GM18907 (cell line): Measurements from ENCODE around the gene HTR7.

ENCODE experiments used
- ATAC-seq: cut with Tn5 transposase; IDR thresholded peaks from one replicate; pipeline ENCODE4 v1.9.1; 2021; ENCODE audit warnings: mild to moderate bottlenecking, moderate library complexity; ENCODE audit not compliant: unreplicated experiment

HTR7 gene

DNA sequence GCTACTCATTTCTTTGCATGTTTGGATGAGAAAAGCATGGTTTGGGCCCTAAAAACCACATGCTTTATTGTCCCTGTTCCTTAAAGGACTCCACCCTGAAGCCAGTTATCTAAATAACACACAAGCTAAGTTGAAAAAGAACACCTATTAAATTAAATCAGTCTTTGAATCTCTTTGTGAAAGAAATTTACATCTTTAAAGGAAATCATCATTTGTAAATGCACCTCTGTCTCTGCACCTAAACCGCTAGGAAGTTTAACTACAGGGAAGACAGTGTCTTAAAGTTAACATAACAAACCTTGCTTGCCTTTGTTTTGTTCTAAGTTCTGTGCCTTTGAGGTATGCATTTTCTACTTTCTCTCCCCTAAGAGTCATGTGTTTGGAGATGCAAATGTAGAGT, 52.6 kb downstream of the HTR7 start:
- no peak for ATAC-seq

DNA sequence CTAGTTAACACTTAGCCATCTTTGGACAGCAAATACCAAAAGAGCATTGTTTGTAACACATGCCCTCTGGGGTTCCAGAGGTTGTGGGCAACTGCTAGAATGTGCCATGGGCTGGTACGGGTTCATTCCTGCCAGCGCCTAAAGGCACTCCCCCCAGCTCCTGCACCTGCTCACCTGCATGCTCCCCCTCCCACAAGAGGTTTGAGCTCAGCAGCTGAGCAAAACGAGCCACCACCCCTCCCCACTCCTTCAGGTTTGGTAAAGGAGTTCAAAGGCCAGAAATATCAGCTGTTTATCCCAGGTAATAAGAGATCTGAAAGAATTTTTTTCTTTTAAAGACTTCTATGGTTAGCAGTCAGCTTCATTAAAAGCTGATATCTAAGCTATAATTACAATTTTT, 53.5 kb downstream of the HTR7 start:
- ATAC-seq: no peak

DNA sequence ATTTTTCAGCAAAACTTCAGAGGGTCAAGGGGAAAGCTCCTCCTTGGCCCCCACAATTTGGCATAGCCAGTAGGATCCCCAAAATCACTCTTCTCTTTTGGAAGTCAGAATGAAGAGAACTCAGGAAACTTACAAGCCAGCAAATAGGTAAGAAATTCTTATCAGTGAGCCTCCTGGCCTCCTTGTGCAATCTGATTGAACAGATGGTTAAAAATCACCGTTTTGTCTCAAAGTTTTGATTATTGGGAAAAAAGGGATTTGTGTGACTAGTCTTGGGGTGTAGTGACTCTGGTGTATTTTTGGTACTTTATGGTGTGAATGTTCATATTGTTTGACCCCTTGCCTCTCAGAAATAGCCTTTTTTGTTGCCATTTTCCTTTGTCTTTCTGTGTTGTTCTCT, 56.2 kb downstream of the HTR7 start:
- ATAC-seq: no peak

DNA sequence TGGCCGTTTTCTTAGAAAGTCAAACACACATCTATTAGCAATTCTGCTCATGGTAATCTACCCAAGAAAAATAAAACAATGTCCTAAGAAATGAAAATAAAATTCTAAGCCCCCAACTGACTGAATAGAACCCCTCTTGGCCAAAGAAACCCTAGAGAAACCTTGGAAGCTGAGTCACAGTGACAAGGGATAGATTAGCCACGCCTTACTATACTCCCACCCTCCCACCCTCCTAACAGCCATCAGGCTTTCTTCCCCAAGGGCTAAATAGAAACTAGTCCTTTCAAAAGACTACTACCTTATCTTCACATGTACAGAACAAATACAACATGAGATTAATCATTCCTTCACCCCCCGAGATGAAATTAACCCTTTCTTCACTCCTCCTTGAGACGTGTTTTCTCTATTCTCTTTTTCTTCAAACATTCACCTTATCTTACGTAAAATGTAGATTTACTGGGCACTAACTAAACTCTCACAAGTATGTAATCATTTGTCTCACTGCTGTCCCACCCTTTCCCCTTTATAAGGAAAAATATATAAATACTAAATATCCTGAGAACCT, 57.5 kb downstream of the HTR7 start:
- no peak for ATAC-seq

DNA sequence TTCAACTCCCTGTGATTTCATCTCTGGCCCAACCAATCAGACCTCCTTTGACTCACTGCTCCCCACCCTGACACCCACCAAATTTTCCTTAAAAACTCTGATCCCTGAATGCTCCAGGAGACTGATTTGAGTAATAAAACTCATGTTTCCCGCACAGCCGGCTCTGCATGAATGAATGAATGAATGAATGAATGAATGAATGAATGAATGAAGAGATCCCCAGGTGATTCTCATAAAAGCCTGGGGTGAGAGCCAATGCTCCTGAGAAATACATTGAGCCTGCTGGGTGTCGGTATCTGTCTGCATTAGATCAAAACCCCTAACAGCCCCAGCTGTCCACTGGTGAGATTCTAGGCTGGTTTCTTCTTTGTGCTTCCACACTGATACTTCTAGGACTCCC, 58.7 kb downstream of the HTR7 start:
- ATAC-seq: no peak

- no peak for ATAC-seq
Measured at GRCh38 chr10:90798482-90798881, 59.4 kb downstream of the HTR7 start.

GRCh38 chr10:90790422-90790821, 67.4 kb downstream of the HTR7 start:
- no peak for ATAC-seq

- peak; percentile 78 for ATAC-seq
Measured at GRCh38 chr10:90788968-90789367, 68.9 kb downstream of the HTR7 start.

DNA sequence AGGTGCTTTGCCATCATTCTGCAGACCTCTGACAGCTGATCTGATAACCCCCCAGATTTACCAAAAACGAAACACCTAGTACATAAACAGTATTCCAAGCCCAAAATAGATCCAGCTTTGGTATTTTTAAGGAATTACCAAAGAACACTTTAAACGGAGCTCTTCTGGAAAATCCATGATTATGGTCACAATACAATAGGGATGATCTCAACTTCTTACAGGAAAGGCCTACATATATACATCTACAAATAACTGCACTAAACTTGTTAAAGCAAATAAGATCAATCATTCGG, 69.7 kb downstream of the HTR7 start:
- no peak for ATAC-seq

DNA sequence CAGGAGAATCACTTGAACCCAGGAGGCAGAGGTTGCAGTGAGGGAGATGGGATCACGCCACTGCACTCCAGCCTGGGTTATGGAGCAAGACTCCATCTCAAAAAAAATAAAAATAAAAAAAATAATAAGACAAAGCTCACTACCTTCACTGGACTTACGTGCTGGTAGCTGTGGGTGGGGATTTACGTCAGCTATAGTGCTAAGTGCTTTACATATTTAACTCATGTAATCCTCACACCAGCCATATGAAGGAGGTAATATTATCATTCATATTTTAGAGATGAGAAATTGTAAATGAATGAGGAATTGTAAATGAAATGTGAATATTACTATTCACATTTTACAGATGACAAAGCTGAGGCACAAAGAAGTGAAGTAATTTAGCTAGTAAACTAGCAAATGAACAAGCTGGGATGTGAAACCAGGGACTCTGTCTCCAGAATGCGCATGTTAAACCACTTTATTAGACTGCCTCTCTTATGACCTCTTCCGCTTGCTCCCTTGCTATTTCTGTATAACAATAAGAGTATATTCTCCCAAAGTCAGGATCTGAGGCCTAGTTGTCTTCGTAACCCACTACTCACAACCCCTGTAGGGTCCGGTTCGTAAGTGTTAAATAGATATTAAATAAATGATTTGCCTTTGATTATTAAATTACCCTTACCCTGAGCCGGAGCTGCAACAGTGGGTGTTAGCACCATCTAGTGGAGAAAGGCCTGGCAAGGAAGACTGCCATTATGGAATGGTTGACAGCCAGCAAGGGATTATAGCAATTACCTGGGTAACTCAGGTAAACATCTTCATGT, 70.2 kb downstream of the HTR7 start:
- no peak for ATAC-seq

DNA sequence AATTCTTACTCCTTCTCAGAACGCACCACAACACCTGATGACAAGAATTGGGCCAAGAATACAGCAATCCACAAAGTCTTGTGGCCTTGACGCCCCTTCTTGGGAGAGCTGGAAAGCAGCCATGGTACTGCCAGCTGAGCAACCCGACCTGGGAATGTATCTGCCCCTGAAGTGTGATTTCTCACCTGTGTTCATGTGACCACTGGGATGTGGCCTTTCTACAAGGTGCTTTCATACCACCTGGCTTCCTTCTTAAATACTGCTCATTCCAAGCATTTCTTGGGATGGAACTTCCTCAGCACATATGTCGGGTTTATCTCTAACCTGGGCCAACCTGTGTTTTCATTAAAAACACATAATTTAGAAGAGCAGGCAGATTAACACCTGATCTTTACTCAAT, 72.1 kb downstream of the HTR7 start:
- ATAC-seq: no peak

- no peak for ATAC-seq
Measured at GRCh38 chr10:90784771-90785170, 73.1 kb downstream of the HTR7 start.

DNA sequence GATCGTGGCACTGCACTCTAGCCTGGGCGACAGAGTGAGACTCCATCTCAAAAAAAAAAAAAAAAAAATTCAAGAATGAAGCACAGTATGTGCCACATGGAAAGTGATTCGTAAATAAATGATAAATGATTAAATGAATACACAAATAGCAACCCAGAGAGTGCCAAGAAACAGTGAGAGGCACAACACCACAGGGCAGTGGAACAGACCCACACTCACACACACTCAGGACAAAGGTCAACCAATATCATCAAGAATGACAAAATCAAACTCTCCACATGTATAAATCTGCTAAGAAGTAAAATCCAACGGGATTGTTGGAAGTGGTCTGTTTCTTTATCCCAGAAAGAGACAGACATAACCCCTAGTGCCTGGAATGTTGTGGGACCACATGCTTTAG, 77.4 kb downstream of the HTR7 start:
- no peak for ATAC-seq

DNA sequence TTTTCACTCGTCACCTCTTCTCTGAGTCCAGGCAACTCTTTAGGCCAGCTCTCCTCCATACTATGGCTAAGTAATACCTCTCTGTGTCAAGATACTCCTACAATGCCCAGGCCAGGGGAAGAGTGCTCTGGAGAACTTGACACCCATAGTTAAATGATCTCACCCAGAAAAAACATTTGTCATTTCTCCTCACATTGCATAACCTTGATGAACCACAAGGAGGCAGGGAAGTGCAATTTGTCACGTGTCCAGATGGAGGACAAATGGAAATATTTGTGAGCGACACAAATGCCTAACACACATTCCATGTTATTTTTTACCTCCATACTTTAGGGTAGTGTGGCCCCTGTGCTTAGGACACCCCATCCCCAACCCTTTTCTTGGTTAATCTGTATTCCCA, 78.3 kb downstream of the HTR7 start:
- ATAC-seq: no peak

- ATAC-seq: no peak
Measured at GRCh38 chr10:90777621-90778020, 80.2 kb downstream of the HTR7 start.

DNA sequence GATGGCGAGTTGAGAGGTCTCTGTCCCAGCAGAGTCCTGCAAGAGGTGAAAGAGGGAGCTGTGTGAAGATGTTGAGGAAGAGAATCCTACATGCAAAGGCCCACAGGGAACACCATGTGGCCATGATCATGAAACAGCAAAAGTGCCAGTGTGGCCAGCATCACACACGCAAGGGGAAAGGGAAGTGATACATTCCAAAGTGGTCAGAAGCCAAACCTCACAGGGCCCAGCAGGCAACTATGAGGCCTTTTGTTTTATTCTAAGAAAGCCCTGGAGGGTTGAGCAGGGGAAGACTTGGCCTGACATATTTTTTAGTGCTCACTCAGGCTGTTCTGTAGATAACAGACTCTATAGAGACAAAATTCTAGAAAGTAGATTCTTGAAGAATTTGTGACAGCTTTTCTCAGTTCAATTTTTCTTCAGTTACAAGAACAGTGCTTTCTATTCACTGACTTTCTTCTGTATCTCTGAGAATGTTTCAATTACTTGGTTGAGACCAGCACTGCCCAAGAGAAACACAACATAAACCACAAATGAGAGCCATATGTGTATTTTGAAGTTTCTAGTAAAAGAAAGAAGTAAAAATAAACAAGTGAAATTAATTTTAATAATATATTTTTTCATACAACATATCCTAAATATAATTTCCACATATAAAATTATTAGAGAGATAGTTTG, 82.3 kb downstream of the HTR7 start:
- ATAC-seq: no peak

DNA sequence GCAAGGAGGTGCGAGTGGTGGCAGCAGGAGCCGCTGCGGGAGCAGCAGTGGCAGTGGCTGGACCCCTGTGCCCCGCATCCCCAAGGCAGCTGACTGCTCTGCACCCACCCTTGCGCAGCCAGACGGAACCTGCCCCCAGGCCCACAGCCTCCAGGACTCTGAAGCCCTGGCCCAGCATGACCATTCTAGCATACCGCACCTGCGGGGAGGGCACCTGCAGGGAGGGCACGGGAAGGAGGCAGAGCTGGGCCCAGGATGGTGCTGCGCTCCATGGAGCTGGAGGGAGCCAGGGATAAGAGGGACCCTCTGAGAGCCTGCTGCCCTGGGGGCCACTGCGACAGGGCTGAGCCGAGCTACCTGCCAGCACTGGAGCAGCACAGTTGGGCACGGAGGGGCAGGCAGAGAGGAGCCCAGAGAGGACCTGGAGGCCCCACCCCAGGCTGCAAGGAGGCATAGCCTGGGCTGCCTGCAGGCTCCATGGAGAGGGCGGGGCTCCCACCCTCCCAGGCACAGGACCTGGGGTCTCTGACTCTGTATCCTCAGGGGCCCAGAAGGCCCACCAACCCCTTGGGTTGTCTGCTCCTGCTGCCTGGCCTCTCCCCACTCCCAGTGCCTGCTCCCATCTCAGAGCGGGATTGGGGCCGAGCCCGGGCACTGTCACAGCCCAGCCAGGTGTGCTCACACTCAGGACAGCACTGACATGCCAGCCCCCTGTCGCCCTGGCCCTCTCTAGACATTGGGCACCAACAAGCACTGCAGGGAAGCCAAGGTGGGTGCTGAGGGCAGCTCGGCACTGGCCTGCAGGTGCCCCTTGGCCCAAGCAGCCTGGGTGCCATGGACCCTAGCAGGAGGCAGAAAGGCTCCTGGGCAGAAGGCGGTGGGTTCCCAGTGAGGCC, 87.6 kb downstream of the HTR7 start:
- no peak for ATAC-seq

GRCh38 chr10:90751107-90751997, 106.5 kb downstream of the HTR7 start:
- ATAC-seq: peak; percentile 85

GRCh38 chr10:90746829-90747228, 111.0 kb downstream of the HTR7 start:
- ATAC-seq: no peak

GRCh38 chr10:90745565-90745964, 112.3 kb downstream of the HTR7 start:
- ATAC-seq: no peak
